CD4-positive, alpha-beta T cell treated with Interleukin-4 for 4 hours (primary cell): ENCODE data around the gene PRKCH.
"Not testable (repeated sequence)": the region's sequence is repeated elsewhere in the genome, so short reads cannot be mapped to it uniquely, and the experiment has no call there.

ENCODE experiments used
- DNase-seq: peaks from one replicate; pipeline ENCODE4 v3.0.0-alpha.2; 2020

PRKCH gene

GRCh38 chr14:61461808-61462275, 140.5 kb downstream of the PRKCH start:
- DNase-seq: peak; percentile 76

- DNase-seq: no peak
These were observed 141.3 kb downstream of the PRKCH start for GRCh38 chr14:61462566-61463193.

- DNase-seq: no peak
These were observed 142.4 kb downstream of the PRKCH start for GRCh38 chr14:61463664-61464285.

GRCh38 chr14:61464539-61465320, 143.4 kb downstream of the PRKCH start:
- not testable (repeated sequence) for DNase-seq

- DNase-seq: no peak
These were observed 145.0 kb downstream of the PRKCH start for GRCh38 chr14:61466249-61466904.

- no peak for DNase-seq
These were observed 145.5 kb downstream of the PRKCH start for GRCh38 chr14:61466905-61467280.

GRCh38 chr14:61467296-61467695, 145.9 kb downstream of the PRKCH start:
- no peak for DNase-seq

GRCh38 chr14:61468063-61468825, 146.9 kb downstream of the PRKCH start:
- no peak for DNase-seq

- no peak for DNase-seq
These were observed 148.4 kb downstream of the PRKCH start for GRCh38 chr14:61469781-61470180.

- DNase-seq: no peak
These were observed 149.0 kb downstream of the PRKCH start for GRCh38 chr14:61470261-61470960.

- no peak for DNase-seq
These were observed 149.5 kb downstream of the PRKCH start for GRCh38 chr14:61470961-61471293.

- no peak for DNase-seq
These were observed 150.1 kb downstream of the PRKCH start for GRCh38 chr14:61471297-61472005.

- peak; percentile 89 for DNase-seq
These were observed 150.8 kb downstream of the PRKCH start for GRCh38 chr14:61472011-61472672.

- peak; percentile 73 for DNase-seq
These were observed 151.5 kb downstream of the PRKCH start for GRCh38 chr14:61472801-61473376.

GRCh38 chr14:61474015-61474414, 152.6 kb downstream of the PRKCH start:
- no peak for DNase-seq

GRCh38 chr14:61474701-61475100, 153.3 kb downstream of the PRKCH start:
- no peak for DNase-seq

GRCh38 chr14:61475316-61475715, 153.9 kb downstream of the PRKCH start:
- peak; percentile 56 for DNase-seq

GRCh38 chr14:61476105-61476753, 154.8 kb downstream of the PRKCH start:
- DNase-seq: no peak

- DNase-seq: peak; percentile 91
These were observed 155.5 kb downstream of the PRKCH start for GRCh38 chr14:61476754-61477410.
